ENCODE measurements around the gene GOLPH3.

GOLPH3 gene

GRCh38 chr5:32099486-32100035 is 74.6 kb downstream of the GOLPH3 start:
- no peak for DNase-seq (ENCODE audit: low read depth)
- TF ChIP-seq MYC (IDR thresholded peaks at IDR 0.05; ENCODE audit: low read depth, low read length), result no peak
- no peak for TF ChIP-seq MAX (IDR thresholded peaks at IDR 0.05; ENCODE audit: low read depth, low read length)
- no peak for TF ChIP-seq POLR2A (IDR thresholded peaks at IDR 0.05; ENCODE audit: extremely low read depth, insufficient read length)
- no peak for TF ChIP-seq CTCF (IDR thresholded peaks at IDR 0.05; ENCODE audit: low read depth, low read length)
- H3K4me3 ChIP-seq (ENCODE audit: low read depth, low read length), result no peak overlapping the region

DNA sequence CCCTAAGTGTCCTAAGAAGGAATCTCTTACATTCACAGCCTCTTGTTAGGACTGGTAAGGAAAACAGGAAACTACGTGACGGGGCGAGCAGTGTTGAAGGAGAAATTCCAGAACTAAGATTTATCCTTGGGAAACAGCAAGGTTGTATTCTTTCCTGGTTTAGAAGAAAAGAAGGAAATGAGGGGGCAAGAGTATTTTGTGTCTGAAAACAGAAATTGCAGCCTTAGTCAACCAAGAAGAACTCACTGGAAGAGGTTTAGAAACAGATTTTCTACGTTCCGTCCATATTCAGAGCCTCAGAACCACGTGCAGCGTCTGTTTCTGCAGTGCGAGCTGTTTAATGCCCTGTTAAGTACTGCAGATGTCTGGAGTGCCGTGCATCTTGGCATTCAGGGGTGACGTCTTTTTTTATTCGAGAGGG is 75.2 kb downstream of the GOLPH3 start:
- no peak for TF ChIP-seq MYC (IDR thresholded peaks at IDR 0.05; ENCODE audit: low read depth, low read length)
- no peak for TF ChIP-seq POLR2A (IDR thresholded peaks at IDR 0.05; ENCODE audit: extremely low read depth, insufficient read length)
- no peak for TF ChIP-seq MAX (IDR thresholded peaks at IDR 0.05; ENCODE audit: low read depth, low read length)
- TF ChIP-seq CTCF (IDR thresholded peaks at IDR 0.05; ENCODE audit: low read depth, low read length), result no peak

DNA sequence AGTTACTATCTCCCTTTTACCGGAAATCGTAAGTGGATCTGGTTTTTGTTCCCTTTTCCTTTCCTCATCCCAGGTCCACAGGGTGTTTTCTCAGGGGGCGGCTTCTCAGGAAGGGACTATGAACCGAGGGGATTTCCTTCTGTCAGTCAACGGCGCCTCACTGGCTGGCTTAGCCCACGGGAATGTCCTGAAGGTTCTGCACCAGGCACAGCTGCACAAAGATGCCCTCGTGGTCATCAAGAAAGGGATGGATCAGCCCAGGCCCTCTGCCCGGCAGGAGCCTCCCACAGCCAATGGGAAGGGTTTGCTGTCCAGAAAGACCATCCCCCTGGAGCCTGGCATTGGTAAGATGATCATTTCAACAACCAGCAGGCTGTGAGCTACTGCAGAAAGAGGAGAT is 75.8 kb downstream of the GOLPH3 start:
- no peak for TF ChIP-seq MAX (IDR thresholded peaks at IDR 0.05; ENCODE audit: low read depth, low read length)
- TF ChIP-seq POLR2A (IDR thresholded peaks at IDR 0.05; ENCODE audit: extremely low read depth, insufficient read length), result no peak
- no peak for TF ChIP-seq CTCF (IDR thresholded peaks at IDR 0.05; ENCODE audit: low read depth, low read length)
- TF ChIP-seq MYC (IDR thresholded peaks at IDR 0.05; ENCODE audit: low read depth, low read length), result no peak
- H3K4me3 ChIP-seq (ENCODE audit: low read depth, low read length), result no peak overlapping the region
- no peak for DNase-seq (ENCODE audit: low read depth)

More for the DNA sequence above, 75.2 kb downstream of the GOLPH3 start:
- H3K4me3 ChIP-seq (ENCODE audit: low read depth, low read length), result no peak overlapping the region
- no peak for DNase-seq (ENCODE audit: low read depth)

DNA sequence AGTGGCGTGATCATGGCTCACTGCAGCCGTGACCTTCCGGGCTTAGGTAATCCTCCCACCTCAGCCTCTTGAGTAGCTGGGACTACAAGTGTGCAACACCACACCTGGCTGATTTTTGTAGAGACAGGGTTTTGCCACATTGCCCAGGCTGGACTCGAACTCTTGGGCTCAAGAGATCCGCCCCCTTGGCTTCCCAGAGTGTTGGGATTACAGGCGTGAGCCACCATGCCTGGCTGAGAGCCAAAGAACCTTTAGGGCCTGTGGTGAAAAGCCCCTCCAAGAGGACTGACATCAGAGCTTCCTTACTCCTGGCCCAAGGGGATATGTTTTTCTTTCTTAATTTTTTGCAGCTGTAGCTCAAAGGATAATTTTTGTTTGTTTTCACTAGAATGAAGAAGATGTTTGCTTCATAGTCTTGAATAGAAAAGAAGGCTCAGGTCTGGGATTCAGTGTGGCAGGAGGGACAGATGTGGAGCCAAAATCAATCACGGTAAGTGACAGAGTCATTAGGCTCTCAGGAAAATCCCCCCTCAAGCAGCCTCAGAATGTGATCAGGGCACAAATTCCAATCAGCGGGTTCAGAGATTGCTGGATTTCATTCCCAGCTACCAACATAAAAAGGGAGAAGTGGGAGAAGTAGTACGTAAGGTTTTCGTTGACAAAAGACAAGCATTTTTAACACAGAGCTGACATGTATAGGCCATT is 77.1 kb downstream of the GOLPH3 start:
- no peak for DNase-seq (ENCODE audit: low read depth)
- TF ChIP-seq MAX (IDR thresholded peaks at IDR 0.05; ENCODE audit: low read depth, low read length) (no peak), MYC (IDR thresholded peaks at IDR 0.05; ENCODE audit: low read depth, low read length) (no peak), POLR2A (IDR thresholded peaks at IDR 0.05; ENCODE audit: extremely low read depth, insufficient read length) (no peak), CTCF (IDR thresholded peaks at IDR 0.05; ENCODE audit: low read depth, low read length) (no peak)
- no peak overlapping the region for H3K4me3 ChIP-seq (ENCODE audit: low read depth, low read length)

- no peak overlapping the region for H3K4me3 ChIP-seq (ENCODE audit: low read depth, low read length)
- DNase-seq (ENCODE audit: low read depth), result no peak
- TF ChIP-seq MAX (IDR thresholded peaks at IDR 0.05; ENCODE audit: low read depth, low read length) (no peak), POLR2A (IDR thresholded peaks at IDR 0.05; ENCODE audit: extremely low read depth, insufficient read length) (no peak), CTCF (IDR thresholded peaks at IDR 0.05; ENCODE audit: low read depth, low read length) (no peak), MYC (IDR thresholded peaks at IDR 0.05; ENCODE audit: low read depth, low read length) (no peak)
These were observed 78.9 kb downstream of the GOLPH3 start for GRCh38 chr5:32095261-32095671.
